Measurements from ENCODE around the gene COG7. TPM values are rescaled to one million over a fixed set of nuclear protein-coding genes. Genes with fewer than 3 reads are reported as not detected.

COG7 gene
- total RNA-seq, 1 experiment from 2014 or later: 22.1 TPM

DNA sequence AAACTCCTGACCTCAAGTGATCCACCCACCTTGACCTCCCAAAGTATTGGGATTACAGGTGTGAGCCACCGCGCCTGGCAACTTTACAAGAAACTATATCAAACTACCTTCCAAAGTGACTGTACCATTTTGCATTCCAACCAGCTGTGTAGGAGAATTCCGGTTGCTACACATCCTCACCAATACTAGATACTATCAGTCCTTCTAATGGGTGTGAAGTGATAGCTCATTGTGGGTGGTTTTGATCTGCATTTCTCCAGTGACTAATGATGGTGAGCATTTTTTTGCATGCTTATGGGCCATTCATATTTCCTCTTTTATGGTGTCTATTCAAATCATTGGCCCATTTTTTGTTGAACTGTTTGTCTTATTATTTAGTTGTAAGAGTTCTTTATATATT lies 113.2 kb downstream of the COG7 start (continued):
- TF ChIP-seq, protein P1, sequence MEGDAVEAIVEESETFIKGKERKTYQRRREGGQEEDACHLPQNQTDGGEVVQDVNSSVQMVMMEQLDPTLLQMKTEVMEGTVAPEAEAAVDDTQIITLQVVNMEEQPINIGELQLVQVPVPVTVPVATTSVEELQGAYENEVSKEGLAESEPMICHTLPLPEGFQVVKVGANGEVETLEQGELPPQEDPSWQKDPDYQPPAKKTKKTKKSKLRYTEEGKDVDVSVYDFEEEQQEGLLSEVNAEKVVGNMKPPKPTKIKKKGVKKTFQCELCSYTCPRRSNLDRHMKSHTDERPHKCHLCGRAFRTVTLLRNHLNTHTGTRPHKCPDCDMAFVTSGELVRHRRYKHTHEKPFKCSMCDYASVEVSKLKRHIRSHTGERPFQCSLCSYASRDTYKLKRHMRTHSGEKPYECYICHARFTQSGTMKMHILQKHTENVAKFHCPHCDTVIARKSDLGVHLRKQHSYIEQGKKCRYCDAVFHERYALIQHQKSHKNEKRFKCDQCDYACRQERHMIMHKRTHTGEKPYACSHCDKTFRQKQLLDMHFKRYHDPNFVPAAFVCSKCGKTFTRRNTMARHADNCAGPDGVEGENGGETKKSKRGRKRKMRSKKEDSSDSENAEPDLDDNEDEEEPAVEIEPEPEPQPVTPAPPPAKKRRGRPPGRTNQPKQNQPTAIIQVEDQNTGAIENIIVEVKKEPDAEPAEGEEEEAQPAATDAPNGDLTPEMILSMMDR (IDR thresholded peaks at IDR 0.05 in 2 of 3, conservative IDR thresholded peaks at IDR 0.05 in 1 of 3; ENCODE audit: borderline replicate concordance in 1 of 3, insufficient read depth in 1 of 3, low read depth in 2 of 3, low read length in 2 of 3): no peak

Other genes with a start within 250 kb of the COG7 start
- gene SCNN1B, start 150.9 kb downstream of the COG7 start, total RNA-seq (2021; ENCODE audit: unreplicated experiment): 0.37 TPM
- 68.3 TPM for gene GGA2, start 57.3 kb upstream of the COG7 start, total RNA-seq (2021; ENCODE audit: unreplicated experiment)
- 35.6 TPM for gene EARS2, start 104.2 kb upstream of the COG7 start, total RNA-seq (2021; ENCODE audit: unreplicated experiment)
- gene UBFD1, start 104.5 kb upstream of the COG7 start, total RNA-seq (2021; ENCODE audit: unreplicated experiment): 89.6 TPM
- gene NDUFAB1, start 143.1 kb upstream of the COG7 start, total RNA-seq (2021; ENCODE audit: unreplicated experiment): 169 TPM
- gene PALB2, start 188.1 kb upstream of the COG7 start, total RNA-seq (2021; ENCODE audit: unreplicated experiment): 15.6 TPM
- 42.9 TPM for gene DCTN5, start 188.3 kb upstream of the COG7 start, total RNA-seq (2021; ENCODE audit: unreplicated experiment)
- 144 TPM for gene PLK1, start 225.7 kb upstream of the COG7 start, total RNA-seq (2021; ENCODE audit: unreplicated experiment)

Measured in HCT116 (cell line).